ENCODE results near the gene EFNB3.

EFNB3 gene

GRCh38 chr17:7701681-7702080 is 3.3 kb upstream of the EFNB3 start:
- DNase-seq = no peak

GRCh38 chr17:7702776-7703175 is 2.2 kb upstream of the EFNB3 start:
- no peak for DNase-seq

GRCh38 chr17:7703584-7704479 is 1.2 kb upstream of the EFNB3 start:
- peak; percentile 72 for DNase-seq

DNA sequence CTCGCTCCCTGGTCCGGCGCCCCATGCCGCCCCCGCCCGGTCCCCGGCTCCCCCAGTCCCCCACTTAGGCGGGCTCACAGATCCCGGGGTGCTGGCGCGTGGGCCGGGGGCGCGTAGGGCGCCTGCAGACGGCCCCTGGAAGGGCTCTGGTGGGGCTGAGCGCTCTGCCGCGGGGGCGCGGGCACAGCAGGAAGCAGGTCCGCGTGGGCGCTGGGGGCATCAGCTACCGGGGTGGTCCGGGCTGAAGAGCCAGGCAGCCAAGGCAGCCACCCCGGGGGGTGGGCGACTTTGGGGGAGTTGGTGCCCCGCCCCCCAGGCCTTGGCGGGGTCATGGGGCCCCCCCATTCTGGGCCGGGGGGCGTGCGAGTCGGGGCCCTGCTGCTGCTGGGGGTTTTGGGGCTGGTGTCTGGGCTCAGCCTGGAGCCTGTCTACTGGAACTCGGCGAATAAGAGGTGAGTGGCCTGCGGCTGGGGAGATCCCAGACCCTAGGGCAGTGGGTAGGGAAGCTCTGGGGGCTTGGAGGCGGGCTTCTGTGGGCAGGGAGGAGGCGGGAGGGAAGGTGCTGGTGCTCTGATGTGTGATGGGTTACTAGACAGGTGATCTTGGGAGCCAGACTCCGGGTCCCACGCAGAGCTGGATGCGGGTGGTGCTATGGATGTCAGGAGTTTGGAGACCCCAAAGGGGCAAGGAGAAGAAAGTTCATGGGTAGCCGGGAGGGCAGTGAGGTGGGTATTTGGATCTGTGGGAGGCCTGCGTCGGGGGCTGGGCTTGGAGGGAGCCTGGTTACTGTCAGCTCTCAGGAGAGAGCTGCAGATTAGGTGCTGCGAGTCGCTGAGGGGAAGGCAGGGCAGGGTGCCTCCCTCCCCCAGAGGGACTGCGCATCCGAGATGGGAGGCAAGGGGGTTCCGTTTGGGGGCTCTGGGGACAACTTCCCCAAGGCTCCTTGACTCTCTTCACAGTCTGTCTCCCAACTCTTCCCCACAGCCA is 560 bp downstream of the EFNB3 start:
- peak; percentile 33 for DNase-seq

DNA sequence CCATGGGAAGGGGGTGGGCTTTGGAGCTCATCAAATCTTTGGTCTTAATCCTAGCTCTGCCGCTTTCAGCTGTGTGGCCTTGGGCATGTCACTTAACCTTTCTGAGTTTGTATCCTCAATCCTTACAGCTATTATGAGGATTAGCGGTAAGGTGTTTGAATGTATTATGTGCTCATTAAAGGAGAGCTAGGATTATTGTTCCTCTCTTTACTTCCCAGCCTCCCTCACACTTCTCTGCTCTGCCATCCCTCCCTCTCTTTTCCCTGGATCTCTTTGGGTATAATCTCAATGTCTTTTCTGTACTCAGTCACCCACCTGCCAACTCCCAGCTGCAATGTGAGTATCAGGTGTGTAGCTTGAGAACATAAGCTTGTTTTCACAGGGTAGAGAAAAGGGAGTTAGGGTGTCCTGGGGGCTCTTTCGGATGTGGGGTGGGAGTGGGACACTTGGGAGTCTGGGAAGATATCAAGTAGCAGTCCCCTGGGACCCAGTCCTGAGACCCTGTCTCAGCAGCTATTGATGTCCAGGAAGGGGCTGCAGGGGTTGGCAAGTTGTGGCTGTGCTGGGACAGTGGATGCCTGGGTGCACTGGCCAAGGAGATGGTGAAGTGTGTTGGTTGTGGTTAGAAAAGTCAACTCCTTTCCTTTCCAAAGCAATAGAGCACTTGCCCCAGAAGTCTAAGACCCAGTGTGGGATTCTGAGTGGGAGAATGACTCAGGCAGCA is 1.8 kb downstream of the EFNB3 start:
- DNase-seq = no peak

DNA sequence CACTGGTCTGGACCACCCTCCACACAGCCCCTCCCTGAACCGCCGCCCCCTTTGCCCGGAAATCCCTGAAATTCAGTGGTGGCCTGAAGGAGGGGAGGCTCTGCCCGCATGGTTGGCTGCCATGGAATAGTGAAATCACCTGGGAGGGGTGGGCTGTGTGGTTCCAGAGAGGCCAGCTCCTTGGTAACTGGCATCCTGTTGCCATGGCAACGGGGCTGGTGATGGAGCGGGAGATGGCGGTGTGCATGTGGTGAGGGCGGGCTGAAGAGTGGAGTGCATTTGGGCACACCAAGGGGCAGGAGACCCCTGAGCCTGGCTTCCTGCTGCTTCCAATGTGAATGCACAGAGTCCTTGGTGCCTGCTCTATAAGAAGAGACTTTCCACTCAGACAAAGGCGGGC is 2.4 kb downstream of the EFNB3 start:
- DNase-seq = no peak

- no peak for DNase-seq
These were observed 3.1 kb downstream of the EFNB3 start for GRCh38 chr17:7707858-7708750.

GRCh38 chr17:7709031-7709430 is 4.0 kb downstream of the EFNB3 start:
- no peak for DNase-seq

DNA sequence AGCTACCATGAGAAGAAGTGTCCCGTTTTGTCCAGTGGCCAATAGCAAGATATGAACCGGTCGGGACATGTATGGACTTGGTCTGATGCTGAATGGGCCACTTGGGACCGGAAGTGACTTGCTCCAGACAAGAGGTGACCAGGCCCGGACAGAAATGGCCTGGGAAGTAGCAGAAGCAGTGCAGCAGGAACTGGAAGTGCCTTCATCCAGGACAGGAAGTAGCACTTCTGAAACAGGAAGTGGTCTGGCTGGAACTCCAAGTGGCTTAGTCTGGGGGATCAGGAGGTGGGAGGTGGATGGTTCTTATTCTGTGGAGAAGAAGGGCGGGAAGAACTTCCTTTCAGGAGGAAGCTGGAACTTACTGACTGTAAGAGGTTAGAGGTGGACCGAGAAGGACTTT is 5.3 kb downstream of the EFNB3 start:
- DNase-seq = no peak

- DNase-seq = no peak
These were observed 6.2 kb downstream of the EFNB3 start for GRCh38 chr17:7711051-7711755.

- DNase-seq = no peak
These were observed 7.2 kb downstream of the EFNB3 start for GRCh38 chr17:7712111-7712771.

GRCh38 chr17:7713782-7714181 is 8.8 kb downstream of the EFNB3 start:
- DNase-seq = peak; percentile 31

DNA sequence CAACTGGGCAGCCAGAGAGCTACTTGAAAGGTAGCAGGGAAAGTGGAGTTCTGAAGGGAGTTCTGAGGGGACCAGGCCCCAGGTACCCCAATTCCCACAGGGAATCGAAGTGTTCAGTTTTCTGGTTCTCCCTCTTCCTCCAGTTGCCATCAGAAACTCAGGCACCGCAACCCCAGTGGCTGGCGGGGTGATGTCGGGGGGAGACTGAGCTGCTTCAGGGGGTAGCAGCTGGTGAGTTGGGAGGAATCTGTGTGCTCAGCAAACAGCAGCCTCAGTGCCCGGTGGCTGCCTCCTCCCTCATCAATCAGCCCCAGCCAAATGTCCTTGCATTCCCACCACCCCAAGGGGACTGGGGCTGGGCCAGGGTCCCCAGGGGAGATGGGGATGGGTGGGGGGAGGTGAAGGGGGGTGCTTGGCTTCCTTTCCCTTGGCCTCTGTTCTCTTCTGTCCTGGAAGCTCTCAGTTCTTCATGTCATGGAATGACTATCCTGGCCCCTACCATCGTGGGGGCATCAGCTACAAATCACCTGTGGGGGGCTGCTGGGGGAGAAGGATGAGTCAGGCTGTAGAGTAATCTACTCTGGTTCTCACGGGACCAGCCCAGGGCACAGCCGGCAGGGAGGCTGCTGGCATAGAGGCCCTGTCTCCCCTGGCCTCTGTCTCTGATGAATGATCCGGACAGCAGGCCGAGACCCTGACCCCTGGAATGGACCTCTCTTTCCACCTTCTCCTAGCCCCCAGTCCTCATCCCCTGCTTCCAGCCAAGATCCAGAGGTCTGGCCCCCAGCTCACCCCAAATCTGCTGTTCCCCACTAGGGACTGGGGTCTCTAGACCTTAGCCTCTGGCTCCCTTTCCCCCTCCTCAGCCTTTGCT is 10.0 kb downstream of the EFNB3 start:
- no peak for DNase-seq

GRCh38 chr17:7715936-7716886 is 11.2 kb downstream of the EFNB3 start:
- no peak for DNase-seq

GRCh38 chr17:7716901-7717755 is 12.1 kb downstream of the EFNB3 start, which contains the start of gene DNAH2:
DNAH2 (plus strand) TSS chr17:7717744; CDS start chr17:7719735, 1,991 bp downstream.
- peak; percentile 93 for DNase-seq

- peak; percentile 55 for DNase-seq
These were observed 12.9 kb downstream of the EFNB3 start for GRCh38 chr17:7717756-7718350.

- DNase-seq = no peak
These were observed 14.7 kb downstream of the EFNB3 start for GRCh38 chr17:7719661-7720060.

All from femur (tissue), 1 donor.